Measurements from ENCODE around the gene FBXL15. TPM values are rescaled to one million over a fixed set of nuclear protein-coding genes. Genes with fewer than 3 reads are reported as not detected.
"Not testable (repeated sequence)": the region's sequence is repeated elsewhere in the genome, so short reads cannot be mapped to it uniquely, and the experiment has no call there.

The FBXL15 gene
- total RNA-seq, 1 donor from 2014 or later: 15.7 TPM

- H3K27me3 Mint-ChIP-seq: no peaks in the 10 kb centered on the region
- ChIA-PET CTCF (interaction anchor here (1.0 to 2.1 kb wide), 4 partner anchors 16 to 221 kb away, joined by 3 to 10 read pairs (median 4); partner anchors contain the start of gene CUEDC2), POLR2A (interaction anchor here (0.6 to 6.2 kb wide), 17 partner anchors 10 to 629 kb away, joined by 3 to 104 read pairs (median 9); partner anchors contain the start of genes ACTR1A, CUEDC2, FBXL15 and NFKB2)
- ATAC-seq (ENCODE audit: low read depth): no peak
- H3K36me3 Mint-ChIP-seq (ENCODE audit: low read depth): peaks cover 24% of the 10 kb centered on the region
- H3K4me3 Mint-ChIP-seq: peak within 1 kb of the TSS; percentile 79
- no peak for TF ChIP-seq CTCF (IDR thresholded peaks at IDR 0.05)
- peak within 1 kb of the TSS; percentile 75 for H3K27ac Mint-ChIP-seq
- peaks cover 24% of the 10 kb centered on the region for H3K4me1 Mint-ChIP-seq
- intact Hi-C loops (cut with micrococcal nuclease): no loop called here
- no peak for DNase-seq
- no peaks in the 10 kb centered on the region for H3K9me3 Mint-ChIP-seq
Measured at GRCh38 chr10:102451105-102451969, 30.7 kb downstream of the FBXL15 start, which contains the start of gene C10orf95. Gene C10orf95, minus strand, starts transcription at chr10:102451543. Its CDS starts 450 bp downstream, at chr10:102451093.

GRCh38 chr10:102452672-102453340, 32.2 kb downstream of the FBXL15 start:
- no peaks in the 10 kb centered on the region for H3K27me3 Mint-ChIP-seq
- ATAC-seq (ENCODE audit: low read depth): no peak
- no peak for TF ChIP-seq CTCF (IDR thresholded peaks at IDR 0.05)
- DNase-seq: no peak
- H3K4me3 Mint-ChIP-seq: no peak overlapping the region
- H3K9me3 Mint-ChIP-seq: no peaks in the 10 kb centered on the region
- ChIA-PET CTCF (interaction anchor here (1.0 to 1.1 kb wide), 2 partner anchors 27 to 31 kb away, joined by 3 read pairs; no protein-coding TSS in a partner anchor), POLR2A (interaction anchor here (0.6 to 6.2 kb wide), 7 partner anchors 20 to 1747 kb away, joined by 3 to 104 read pairs (median 9); partner anchors contain the start of genes CUEDC2 and NFKB2)
- peak overlapping the region; percentile 22 for H3K27ac Mint-ChIP-seq
- H3K4me1 Mint-ChIP-seq: peaks cover 24% of the 10 kb centered on the region
- intact Hi-C loops (cut with micrococcal nuclease): no loop called here
- peaks cover 24% of the 10 kb centered on the region for H3K36me3 Mint-ChIP-seq (ENCODE audit: low read depth)

- Mint-ChIP-seq H3K36me3 (ENCODE audit: low read depth) (peaks cover 24% of the 10 kb centered on the region), H3K27me3 (no peaks in the 10 kb centered on the region), H3K9me3 (no peaks in the 10 kb centered on the region), H3K4me3 (no peak overlapping the region), H3K27ac (no peak overlapping the region), H3K4me1 (peaks cover 24% of the 10 kb centered on the region)
- ATAC-seq (ENCODE audit: low read depth): no peak
- ChIA-PET CTCF (interaction anchor here (1.1 kb wide), 1 partner anchor 32 kb away, joined by 3 read pairs; no protein-coding TSS in a partner anchor), POLR2A (interaction anchor here (0.6 to 6.2 kb wide), 5 partner anchors 21 to 219 kb away, joined by 3 to 104 read pairs (median 9); partner anchors contain the start of genes CUEDC2 and NFKB2)
- intact Hi-C loops (cut with micrococcal nuclease): no loop called here
- DNase-seq: no peak
- no peak for TF ChIP-seq CTCF (IDR thresholded peaks at IDR 0.05)
Measured at GRCh38 chr10:102453502-102453901, 32.9 kb downstream of the FBXL15 start.

- ATAC-seq (ENCODE audit: low read depth); CTCF ChIA-PET; H3K27ac Mint-ChIP-seq; H3K27me3 Mint-ChIP-seq; intact Hi-C loops (cut with micrococcal nuclease); DNase-seq; POLR2A ChIA-PET; H3K9me3 Mint-ChIP-seq; H3K4me3 Mint-ChIP-seq: not testable (repeated sequence)
- peaks cover 18% of the 10 kb centered on the region for H3K4me1 Mint-ChIP-seq
- H3K36me3 Mint-ChIP-seq (ENCODE audit: low read depth): peaks cover 22% of the 10 kb centered on the region
Measured at GRCh38 chr10:102454662-102455487, 34.2 kb downstream of the FBXL15 start.

- ChIA-PET CTCF (no interaction called here), POLR2A (no interaction called here)
- Mint-ChIP-seq H3K27ac (no peak overlapping the region), H3K4me3 (no peak overlapping the region), H3K4me1 (peaks cover 23% of the 10 kb centered on the region), H3K27me3 (no peaks in the 10 kb centered on the region), H3K36me3 (ENCODE audit: low read depth) (peaks cover 22% of the 10 kb centered on the region), H3K9me3 (no peaks in the 10 kb centered on the region)
- ATAC-seq (ENCODE audit: low read depth): no peak
- DNase-seq: no peak
- intact Hi-C loops (cut with micrococcal nuclease): no loop called here
- no peak for TF ChIP-seq CTCF (IDR thresholded peaks at IDR 0.05)
Measured at GRCh38 chr10:102455893-102456471, 35.3 kb downstream of the FBXL15 start.
